ENCODE data around the gene ERMN. TPM values are rescaled to one million over a fixed set of nuclear protein-coding genes. Genes with fewer than 3 reads are reported as not detected.

ERMN gene
- total RNA-seq, 1 donor from 2014 or later: not detected

- no peak for ATAC-seq
- intact Hi-C loops (cut with DNase I): no loop called here
- DNase-seq (ENCODE audit: missing footprints): no peak
These were observed 8.7 kb upstream of the ERMN start for GRCh38 chr2:157334335-157334734.

DNA sequence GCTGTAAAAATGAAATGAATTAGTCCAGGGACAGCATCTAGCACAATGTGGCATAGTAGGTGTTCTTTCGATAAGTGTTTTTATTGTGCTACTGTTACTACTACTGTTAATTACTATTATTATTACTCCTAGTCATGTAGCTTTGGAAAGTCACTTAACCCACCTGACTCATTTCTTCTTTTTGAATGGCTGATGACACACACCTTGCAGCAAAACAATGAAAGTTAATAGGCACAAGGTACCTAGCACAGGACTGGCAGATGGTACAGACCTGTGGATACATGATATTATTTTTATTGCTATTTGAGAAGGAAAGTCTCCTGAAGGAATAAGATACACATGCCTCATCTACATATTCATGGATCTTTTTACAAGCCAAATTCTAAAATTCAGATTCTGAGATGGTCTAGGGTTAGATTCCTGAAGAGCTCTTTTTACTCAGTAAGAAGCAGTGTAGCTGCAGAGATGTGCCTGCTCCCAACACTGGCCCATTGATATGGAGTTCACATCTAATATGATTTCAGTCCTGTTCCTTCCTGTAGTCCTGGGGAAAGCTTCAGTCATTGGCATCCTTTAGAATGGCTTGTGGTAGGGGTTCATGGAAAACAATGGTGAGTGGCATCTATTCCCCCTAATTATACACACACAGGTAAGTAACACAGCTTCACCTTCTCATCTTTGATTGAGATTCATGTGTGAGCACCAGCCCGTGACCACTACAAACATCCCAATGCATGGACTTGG, 7.9 kb upstream of the ERMN start:
- no peak for DNase-seq (ENCODE audit: missing footprints)
- intact Hi-C loops (cut with DNase I): no loop called here
- no peak for ATAC-seq

DNA sequence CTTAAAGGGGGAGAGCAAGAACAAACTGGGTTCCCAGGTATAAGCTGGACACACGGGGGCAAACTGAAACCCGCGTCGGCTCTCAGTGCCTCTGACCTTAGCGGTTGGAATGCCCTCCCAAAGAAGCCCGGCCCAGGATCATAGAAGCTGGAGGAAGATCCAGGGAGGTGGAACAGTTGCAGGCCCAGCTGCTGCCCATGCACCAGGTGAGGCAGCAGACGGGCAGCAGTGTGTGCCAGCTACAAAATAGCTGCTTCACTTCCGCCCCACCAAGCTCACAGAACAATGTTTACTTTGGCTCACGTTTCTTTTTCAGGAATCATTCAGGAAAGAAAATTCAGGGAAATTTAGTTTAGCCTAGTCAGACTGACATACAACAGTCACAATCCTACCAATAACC, 3.9 kb upstream of the ERMN start:
- intact Hi-C loops (cut with DNase I): loop anchor here (5.0 kb wide), 1 partner anchor 163 kb away; no protein-coding TSS in a partner anchor
- no peak for ATAC-seq
- no peak for DNase-seq (ENCODE audit: missing footprints)

GRCh38 chr2:157327621-157328500, 2.2 kb upstream of the ERMN start:
- intact Hi-C loops (cut with DNase I): loop anchor here (5.0 kb wide), 1 partner anchor 164 kb away; no protein-coding TSS in a partner anchor

GRCh38 chr2:157327200-157327599, 1.6 kb upstream of the ERMN start:
- intact Hi-C loops (cut with DNase I): loop anchor here (5.0 kb wide), 1 partner anchor 165 kb away; no protein-coding TSS in a partner anchor
- ATAC-seq (peak; percentile 9), DNase-seq (ENCODE audit: missing footprints) (no peak)

More at GRCh38 chr2:157327621-157328500, 2.2 kb upstream of the ERMN start:
- DNase-seq (ENCODE audit: missing footprints) (peak; percentile 87), ATAC-seq (peak; percentile 94)

DNA sequence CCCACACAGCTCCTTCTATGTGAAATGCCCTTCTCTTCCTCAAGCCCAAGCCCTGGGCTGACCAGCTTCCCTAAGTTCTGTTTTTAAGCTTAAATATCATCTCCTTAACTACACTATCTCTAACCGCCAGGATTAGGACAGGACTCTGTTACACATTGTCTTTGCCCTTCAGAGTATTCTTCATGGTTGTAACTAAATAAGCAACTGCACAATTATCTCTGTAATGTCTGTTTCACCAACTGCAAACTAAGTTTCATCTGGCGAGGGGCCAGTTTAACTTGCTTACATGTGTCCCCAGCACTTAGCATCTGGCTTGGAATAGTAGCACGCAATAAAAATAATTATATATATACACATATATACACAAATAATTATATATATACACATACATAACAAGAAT, 1.1 kb upstream of the ERMN start:
- ATAC-seq: no peak
- intact Hi-C loops (cut with DNase I): loop anchor here (5.0 kb wide), 1 partner anchor 166 kb away; no protein-coding TSS in a partner anchor
- no peak for DNase-seq (ENCODE audit: missing footprints)

DNA sequence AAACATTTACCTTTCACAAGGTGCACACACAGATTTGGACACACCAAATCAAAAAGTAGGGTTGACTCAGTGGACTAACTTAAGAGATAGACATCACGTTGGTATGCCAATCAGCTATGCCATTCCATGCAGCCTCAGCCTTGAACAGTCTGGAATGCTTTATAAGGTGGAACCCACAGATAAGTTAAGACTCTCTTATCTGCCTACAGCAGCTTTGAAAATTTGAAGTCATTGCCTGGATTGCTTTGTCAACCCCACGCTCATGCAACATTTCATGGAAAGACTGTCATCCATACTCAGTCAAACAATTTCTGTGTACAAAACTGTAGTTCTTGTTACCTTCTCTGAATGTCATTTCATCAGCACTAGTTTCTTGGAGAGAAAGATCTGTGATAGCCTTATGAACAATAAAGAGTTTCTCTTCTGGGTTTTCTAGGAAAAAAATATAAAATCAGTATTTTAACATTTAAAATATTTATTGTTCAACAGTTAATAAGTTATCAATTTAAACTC, 1.2 kb downstream of the ERMN start:
- no peak for ATAC-seq
- DNase-seq (ENCODE audit: missing footprints): no peak
- intact Hi-C loops (cut with DNase I): no loop called here

DNA sequence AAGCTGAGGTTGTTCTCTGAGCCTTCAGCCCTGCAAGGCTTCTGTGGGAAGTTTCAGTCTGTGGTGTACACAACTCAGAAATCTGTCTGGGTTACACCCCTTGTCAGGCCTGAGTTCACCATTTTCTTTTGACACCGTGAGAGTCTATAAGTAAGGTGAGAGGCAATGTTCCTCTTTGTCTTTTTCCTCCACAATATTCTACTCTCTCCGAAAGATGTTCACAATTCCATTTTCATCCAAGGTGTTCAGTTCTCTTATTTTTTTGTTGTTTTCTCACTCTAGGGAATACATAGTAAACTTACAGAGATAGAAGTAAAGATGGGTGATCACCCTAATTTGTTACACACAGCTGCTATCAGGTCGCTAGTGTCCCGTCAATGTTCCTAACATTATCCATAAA, 3.2 kb downstream of the ERMN start:
- ATAC-seq: no peak
- intact Hi-C loops (cut with DNase I): no loop called here
- DNase-seq (ENCODE audit: missing footprints): no peak

GRCh38 chr2:157321466-157321865, 4.2 kb downstream of the ERMN start:
- no peak for ATAC-seq
- no peak for DNase-seq (ENCODE audit: missing footprints)
- intact Hi-C loops (cut with DNase I): no loop called here

GRCh38 chr2:157320409-157320808, 5.2 kb downstream of the ERMN start:
- intact Hi-C loops (cut with DNase I): no loop called here
- no peak for DNase-seq (ENCODE audit: missing footprints)
- ATAC-seq: no peak

DNA sequence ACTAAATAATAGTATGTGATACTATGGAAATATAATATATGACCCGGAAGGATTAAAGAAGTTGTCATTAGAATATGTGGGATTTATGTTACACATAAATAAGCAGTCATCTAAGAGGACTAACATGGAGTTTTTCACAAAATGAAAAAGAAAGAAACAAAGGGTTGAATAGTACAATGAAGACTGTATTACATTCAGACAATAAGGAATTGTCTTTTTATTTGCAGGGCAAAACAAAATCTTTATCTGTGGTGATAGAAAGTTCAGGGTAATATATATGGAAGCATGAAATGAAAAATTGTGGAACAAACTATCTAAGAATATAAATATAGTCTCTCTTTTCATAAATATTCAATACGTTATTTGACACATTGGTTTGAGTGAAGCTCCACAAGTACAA, 5.8 kb downstream of the ERMN start:
- intact Hi-C loops (cut with DNase I): no loop called here
- DNase-seq (ENCODE audit: missing footprints) (no peak), ATAC-seq (no peak)

- intact Hi-C loops (cut with DNase I): no loop called here
- DNase-seq (ENCODE audit: missing footprints) (no peak), ATAC-seq (no peak)
These were observed 6.7 kb downstream of the ERMN start for GRCh38 chr2:157318884-157319283.

DNA sequence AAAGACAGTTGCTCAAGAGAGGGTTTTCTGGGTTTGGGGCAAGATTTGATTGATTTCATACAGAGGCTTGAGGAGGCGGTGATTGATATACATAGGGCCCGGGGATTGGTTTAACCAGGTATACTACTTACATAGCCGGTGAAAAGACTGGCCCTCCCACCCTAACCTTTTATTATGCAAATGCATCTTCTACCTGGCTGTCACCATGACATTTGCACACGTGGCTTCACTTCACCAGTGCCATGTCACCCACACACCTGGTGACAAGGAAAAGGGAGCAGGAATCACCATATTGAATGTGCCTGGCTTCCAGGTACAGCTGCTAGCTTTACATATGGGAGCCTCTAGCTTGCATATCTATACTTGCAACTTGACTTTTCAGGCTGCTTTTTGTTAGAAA, 9.7 kb downstream of the ERMN start:
- DNase-seq (ENCODE audit: missing footprints): no peak
- intact Hi-C loops (cut with DNase I): no loop called here
- no peak for ATAC-seq

DNA sequence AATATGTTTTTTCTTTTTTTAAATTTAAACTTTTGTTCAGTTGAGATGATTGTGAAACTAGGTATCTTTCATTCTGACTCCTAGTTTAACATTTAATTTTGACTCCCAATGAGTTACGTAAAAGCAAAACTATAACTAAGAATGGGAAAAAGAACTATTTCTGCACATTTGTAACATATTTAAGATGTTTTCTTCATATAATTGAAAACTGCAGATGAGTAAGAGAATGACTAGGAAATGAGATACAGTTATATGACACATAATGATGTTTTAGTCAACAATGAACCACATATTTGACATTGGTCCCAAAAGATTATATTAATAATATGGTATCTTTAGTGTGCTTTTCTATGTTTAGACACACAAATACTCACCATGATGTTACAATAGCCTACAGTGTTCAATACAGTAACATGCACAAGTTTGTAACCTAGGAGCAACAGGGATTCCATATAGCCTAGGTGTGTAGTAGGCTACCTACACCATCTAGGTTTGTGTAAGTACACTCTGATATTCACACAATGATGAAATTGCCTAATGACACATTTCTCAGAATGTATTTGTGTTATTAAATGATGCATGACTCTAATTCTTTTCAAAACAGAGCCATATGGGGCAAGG, 12.6 kb downstream of the ERMN start:
- ATAC-seq: no peak
- intact Hi-C loops (cut with DNase I): no loop called here

GRCh38 chr2:157311706-157312105, 13.9 kb downstream of the ERMN start:
- DNase-seq (ENCODE audit: missing footprints) (no peak), ATAC-seq (no peak)
- intact Hi-C loops (cut with DNase I): no loop called here

More for the DNA sequence above, 12.6 kb downstream of the ERMN start:
- DNase-seq (ENCODE audit: missing footprints): no peak

GRCh38 chr2:157309878-157310277, 15.7 kb downstream of the ERMN start:
- DNase-seq (ENCODE audit: missing footprints) (no peak), ATAC-seq (no peak)
- intact Hi-C loops (cut with DNase I): no loop called here

GRCh38 chr2:157307021-157307420, 18.6 kb downstream of the ERMN start:
- ATAC-seq: no peak
- DNase-seq (ENCODE audit: missing footprints): no peak
- intact Hi-C loops (cut with DNase I): no loop called here

DNA sequence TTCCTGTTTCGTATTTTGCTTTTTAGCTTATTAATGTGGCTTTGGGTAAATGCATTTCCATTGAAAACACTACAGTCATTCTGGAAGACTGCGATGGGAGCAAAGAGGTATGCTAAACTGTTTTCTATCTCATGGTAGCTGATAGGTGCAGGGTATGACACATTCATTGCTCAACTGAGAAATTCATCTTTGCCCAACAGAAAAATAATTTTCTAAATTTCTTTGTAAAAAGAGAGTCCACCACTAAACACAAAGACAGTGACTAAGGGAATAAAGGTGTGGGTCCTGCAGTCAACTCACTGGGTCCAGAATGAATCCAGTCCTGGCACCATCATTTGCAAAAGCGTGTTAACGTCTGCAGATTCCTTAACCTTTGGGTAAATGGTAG, 19.9 kb downstream of the ERMN start:
- intact Hi-C loops (cut with DNase I): no loop called here
- DNase-seq (ENCODE audit: missing footprints) (no peak), ATAC-seq (no peak)
